ENCODE data around the gene SULT2B1. TPM values are rescaled to one million over a fixed set of nuclear protein-coding genes. Genes with fewer than 3 reads are reported as not detected.

SULT2B1 gene
- total and polyA plus RNA-seq, 2 of the 4 experiments (the other 2 are of a cell fraction): 0.09 TPM; not detected in 1

DNA sequence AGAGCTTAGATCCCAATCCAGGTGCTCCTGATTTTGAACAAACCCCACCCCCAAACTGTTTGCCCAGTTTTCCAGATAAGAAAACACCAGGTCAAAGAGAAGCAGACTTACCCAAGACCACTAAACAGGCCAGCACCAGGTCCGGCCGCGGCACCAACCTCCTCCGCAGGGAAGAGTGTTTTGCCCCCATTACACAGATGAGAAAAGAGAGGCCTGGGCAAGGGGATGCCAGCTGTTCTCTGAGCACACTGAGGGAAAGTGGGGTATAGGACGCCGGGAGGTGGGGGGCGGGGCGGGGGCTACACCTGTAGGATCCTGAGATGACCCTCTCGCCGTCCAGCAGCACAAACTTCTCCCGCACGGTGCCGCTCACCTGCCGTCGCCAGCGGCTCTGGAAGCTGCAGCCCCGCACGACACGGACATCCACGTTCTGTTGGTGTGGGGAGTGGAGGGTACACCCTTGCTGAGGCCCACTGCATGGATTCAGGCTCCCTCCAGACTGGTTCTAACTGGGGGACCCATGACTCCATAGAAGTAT is 57.7 kb downstream of the SULT2B1 start:
- Histone ChIP-seq H4K91ac (ENCODE audit: insufficient read depth, low read depth, low read length) (no peak overlapping the region), H2BK15ac (ENCODE audit: low read depth, low read length) (no peak overlapping the region), H3K56ac (ENCODE audit: extremely low read depth, insufficient read depth, low read length) (no peak overlapping the region), H4K20me1 (ENCODE audit: insufficient read depth, low read length) (peaks cover 13% of the 10 kb centered on the region; the same call in 1 of the 2 replicates), H3K4me3 (ENCODE audit: insufficient read depth, low read depth, low read length) (no peak overlapping the region), H3K27me3 (ENCODE audit: control insufficient read depth, insufficient read depth, low read length) (no peaks in the 10 kb centered on the region), H3K27ac (ENCODE audit: insufficient read depth, low read length) (no peak overlapping the region), H3K9ac (ENCODE audit: low read depth, low read length) (no peak overlapping the region), H3K14ac (replicated peaks; ENCODE audit: low read depth, low read length) (no peak overlapping the region), H3K23ac (ENCODE audit: low read depth, low read length) (no peak overlapping the region), H3K4ac (ENCODE audit: low read depth, low read length) (no peak overlapping the region), H2BK5ac (ENCODE audit: low read depth, low read length, poor library complexity, severe bottlenecking) (no peak overlapping the region), H3K9me3 (ENCODE audit: control insufficient read depth, insufficient read depth, low read length) (no peaks in the 10 kb centered on the region), H3K36me3 (ENCODE audit: control insufficient read depth, insufficient read depth, low read length) (no peaks in the 10 kb centered on the region; the same call in 1 of the 2 replicates), H4K5ac (ENCODE audit: low read depth, low read length) (no peak overlapping the region), H2AFZ (replicated peaks; ENCODE audit: low read length, poor library complexity) (no peak overlapping the region), H3K79me1 (ENCODE audit: low read depth in 1 of 2, low read length in 2 of 2) (no peaks in the 10 kb centered on the region), H2AK9ac (replicated peaks; ENCODE audit: low read depth, low read length, poor library complexity) (no peak overlapping the region), H2AK5ac (ENCODE audit: low read depth, low read length) (no peak overlapping the region), H2BK120ac (ENCODE audit: low read depth, low read length) (no peak overlapping the region), H3K4me2 (ENCODE audit: low read depth, low read length) (no peak overlapping the region), H2BK20ac (ENCODE audit: low read depth, low read length) (no peak overlapping the region), H3K4me1 (ENCODE audit: control insufficient read depth, insufficient read depth, low read length) (no peaks in the 10 kb centered on the region), H3K18ac (ENCODE audit: low read depth, low read length) (no peak overlapping the region), H3K9me1 (ENCODE audit: insufficient read depth, low read length) (no peaks in the 10 kb centered on the region), H4K8ac (ENCODE audit: low read depth in 2 of 2, low read length in 2 of 2) (no peak overlapping the region)
- no CpG with 5 or more reads among the region's 20 CpGs for WGBS, 2 experiments (ENCODE audit: extremely low coverage in 2 of 2, insufficient read length in 1 of 2)
- intact Hi-C loops (cut with micrococcal nuclease) (loop anchor here (2.0 kb wide), 1 partner anchor 21 kb away; no protein-coding TSS in a partner anchor), dilution Hi-C loops (cut with HindIII; ENCODE audit: low sequenced_read_pairs, unreplicated experiment) (no loop called here), in situ Hi-C loops (cut with MboI; ENCODE audit: low sequenced_read_pairs) (no loop called here)
- ATAC-seq (ENCODE audit: low read depth) (no peak), DNase-seq (no peak)
- ChIA-PET CTCF (interaction anchor here (0.5 to 0.9 kb wide), 2 partner anchors 28 to 120 kb away, joined by 3 to 4 read pairs; no protein-coding TSS in a partner anchor), POLR2A (ENCODE audit: unreplicated experiment) (no interaction called here)
- TF ChIP-seq, protein P1, sequence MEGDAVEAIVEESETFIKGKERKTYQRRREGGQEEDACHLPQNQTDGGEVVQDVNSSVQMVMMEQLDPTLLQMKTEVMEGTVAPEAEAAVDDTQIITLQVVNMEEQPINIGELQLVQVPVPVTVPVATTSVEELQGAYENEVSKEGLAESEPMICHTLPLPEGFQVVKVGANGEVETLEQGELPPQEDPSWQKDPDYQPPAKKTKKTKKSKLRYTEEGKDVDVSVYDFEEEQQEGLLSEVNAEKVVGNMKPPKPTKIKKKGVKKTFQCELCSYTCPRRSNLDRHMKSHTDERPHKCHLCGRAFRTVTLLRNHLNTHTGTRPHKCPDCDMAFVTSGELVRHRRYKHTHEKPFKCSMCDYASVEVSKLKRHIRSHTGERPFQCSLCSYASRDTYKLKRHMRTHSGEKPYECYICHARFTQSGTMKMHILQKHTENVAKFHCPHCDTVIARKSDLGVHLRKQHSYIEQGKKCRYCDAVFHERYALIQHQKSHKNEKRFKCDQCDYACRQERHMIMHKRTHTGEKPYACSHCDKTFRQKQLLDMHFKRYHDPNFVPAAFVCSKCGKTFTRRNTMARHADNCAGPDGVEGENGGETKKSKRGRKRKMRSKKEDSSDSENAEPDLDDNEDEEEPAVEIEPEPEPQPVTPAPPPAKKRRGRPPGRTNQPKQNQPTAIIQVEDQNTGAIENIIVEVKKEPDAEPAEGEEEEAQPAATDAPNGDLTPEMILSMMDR (conservative IDR thresholded peaks at IDR 0.05; ENCODE audit: low read depth, low read length): no peak
- TF ChIP-seq POLR2A (IDR thresholded peaks at IDR 0.05; ENCODE audit: low read depth, low read length) (no peak), RAD21 (IDR thresholded peaks at IDR 0.05; ENCODE audit: low read length) (no peak), SMC3 (IDR thresholded peaks at IDR 0.05; ENCODE audit: low read depth, low read length) (no peak), CHD1 (IDR thresholded peaks at IDR 0.05; ENCODE audit: low read depth, low read length) (no peak), MAFK (IDR thresholded peaks at IDR 0.05; ENCODE audit: low read depth, low read length) (no peak)
- BruUV-seq (replicated peaks): no TSS peak
